HG03039 (cell line): Measurements from ENCODE around the gene CSF2.
"Not testable (repeated sequence)": the region's sequence is repeated elsewhere in the genome, so short reads cannot be mapped to it uniquely, and the experiment has no call there.

ENCODE experiments used
- ATAC-seq: cut with Tn5 transposase; IDR thresholded peaks from one replicate; pipeline ENCODE4 v1.9.1; 2021; ENCODE audit warnings: mild to moderate bottlenecking, moderate library complexity; ENCODE audit not compliant: unreplicated experiment

Gene CSF2

GRCh38 chr5:132105688-132106087 lies 32.1 kb downstream of the CSF2 start:
- no peak for ATAC-seq

GRCh38 chr5:132108495-132108894 lies 34.9 kb downstream of the CSF2 start:
- ATAC-seq = not testable (repeated sequence)

GRCh38 chr5:132108957-132109356 lies 35.4 kb downstream of the CSF2 start:
- not testable (repeated sequence) for ATAC-seq

GRCh38 chr5:132109494-132110053 lies 36.0 kb downstream of the CSF2 start:
- ATAC-seq = no peak

DNA sequence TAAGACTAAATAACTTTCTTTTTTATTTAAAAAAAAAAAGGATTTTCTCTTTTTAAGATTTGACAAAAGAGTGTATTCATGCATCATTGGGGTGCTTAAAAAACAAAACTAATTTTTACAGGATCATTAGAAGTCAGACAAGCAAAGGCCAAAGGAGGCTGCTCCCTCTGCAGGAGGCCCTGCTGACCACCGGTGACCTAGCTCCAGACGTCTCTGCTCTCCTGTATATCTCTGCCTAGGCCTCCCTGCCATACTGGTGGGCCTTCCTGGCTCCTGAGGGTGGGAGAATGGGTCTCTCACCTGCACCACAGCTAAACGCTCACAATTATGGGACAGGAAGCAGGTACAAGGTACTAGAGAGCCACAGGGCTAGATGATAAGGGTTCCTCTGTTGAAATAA lies 36.6 kb downstream of the CSF2 start:
- no peak for ATAC-seq

GRCh38 chr5:132110930-132111329 lies 37.3 kb downstream of the CSF2 start:
- no peak for ATAC-seq

DNA sequence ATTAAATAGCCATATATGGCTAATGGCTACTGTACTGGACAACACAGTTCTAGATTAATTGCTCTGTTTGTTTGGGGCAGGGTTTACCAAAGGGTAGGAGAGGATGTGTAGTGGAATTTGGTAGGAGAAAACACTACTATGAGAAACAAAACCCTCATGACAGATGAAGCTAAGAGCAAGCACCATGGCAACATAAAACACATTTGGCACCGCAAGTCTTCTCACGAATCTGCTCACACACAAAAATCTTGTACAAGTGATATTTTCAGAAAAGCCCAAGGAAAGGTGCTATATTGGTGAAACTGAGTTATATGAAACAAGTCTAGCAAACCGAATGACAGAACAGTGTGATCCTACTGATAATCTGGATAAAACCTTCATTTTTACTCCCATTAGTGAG lies 38.5 kb downstream of the CSF2 start:
- ATAC-seq = no peak

- ATAC-seq = no peak
These were observed 40.8 kb downstream of the CSF2 start for GRCh38 chr5:132114150-132115121.

DNA sequence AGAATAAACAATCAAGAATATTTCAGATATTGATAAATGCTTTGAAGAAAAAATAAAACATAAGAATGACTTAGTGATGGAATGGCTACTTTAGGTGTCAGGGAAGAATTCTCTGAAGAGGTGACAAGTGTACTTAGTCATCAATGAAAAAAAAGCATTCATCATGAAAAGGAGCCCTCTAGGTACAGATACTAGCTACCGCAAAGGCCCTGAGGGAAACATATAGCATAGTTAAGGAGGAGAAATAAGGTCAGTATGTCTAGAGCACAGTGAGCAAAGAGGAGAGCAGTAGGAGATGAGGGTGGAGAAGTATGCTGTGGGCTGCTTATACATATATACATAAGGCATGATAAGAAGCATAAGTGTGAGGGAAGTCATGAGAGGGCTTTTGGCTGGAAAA lies 41.8 kb downstream of the CSF2 start:
- no peak for ATAC-seq

- no peak for ATAC-seq
These were observed 42.5 kb downstream of the CSF2 start for GRCh38 chr5:132116072-132116471.

DNA sequence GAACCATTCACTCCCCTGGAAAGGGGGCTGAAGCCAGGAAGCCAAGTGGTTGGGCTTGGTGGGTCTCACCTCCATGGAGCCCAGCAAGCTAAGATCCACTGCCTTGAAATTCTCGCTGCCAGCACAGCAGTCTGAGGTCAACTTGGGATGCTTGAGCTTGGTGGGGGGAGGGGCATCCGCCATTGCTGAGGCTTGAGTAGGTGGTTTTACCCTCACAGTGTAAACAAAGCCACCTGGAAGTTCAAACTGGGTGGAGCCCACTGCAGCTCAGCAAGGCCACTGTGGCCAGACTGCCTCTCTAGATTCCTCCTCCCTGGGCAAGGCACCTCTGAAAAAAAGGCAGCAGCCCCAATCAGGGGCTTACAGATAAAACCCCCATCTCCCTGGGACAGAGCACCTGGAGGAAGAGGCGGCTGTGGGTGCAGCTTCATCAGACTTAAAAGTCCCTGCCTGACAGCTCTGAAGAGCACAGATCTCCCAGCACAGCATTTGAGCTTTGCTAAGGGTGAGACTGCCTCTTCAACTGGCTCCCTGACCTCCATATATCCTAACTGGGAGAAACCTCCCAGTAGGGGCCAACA lies 43.4 kb downstream of the CSF2 start:
- ATAC-seq = not testable (repeated sequence)

DNA sequence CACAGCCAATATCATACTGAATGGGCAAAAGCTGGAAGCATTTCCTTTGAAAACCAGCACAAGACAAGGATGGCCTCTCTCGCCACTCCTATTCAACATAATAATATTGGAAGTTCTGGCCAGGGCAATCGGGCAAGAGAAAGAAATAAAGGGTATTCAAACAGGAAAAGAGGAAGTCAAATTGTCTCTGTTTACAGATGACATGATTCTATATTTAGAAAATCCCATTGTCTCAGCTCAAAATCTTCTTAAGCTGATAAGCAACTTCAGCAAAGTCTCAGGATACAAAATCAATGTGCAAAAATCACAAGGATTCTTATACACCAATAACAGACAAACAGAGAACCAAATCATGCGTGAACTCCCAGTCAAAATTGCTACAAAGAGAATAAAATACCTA lies 47.1 kb downstream of the CSF2 start:
- ATAC-seq = not testable (repeated sequence)

DNA sequence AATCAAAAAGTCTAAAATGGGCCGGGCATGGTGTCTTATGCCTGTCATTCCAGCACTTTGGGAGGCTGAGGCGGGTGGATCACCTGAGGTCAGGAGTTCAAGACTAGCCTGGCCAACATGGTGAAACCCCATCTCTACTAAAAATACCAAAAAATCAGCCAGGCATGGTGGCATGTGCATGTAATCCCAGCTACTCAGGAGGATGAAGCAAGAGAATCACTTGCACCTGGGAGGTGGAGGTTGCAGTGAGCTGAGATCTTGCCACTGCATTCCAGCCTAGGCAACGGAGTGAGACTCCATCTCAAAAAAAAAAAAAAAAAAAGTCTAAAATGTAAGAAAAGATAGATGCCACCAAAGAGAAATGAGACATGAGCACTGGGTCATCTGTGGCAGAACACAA lies 49.4 kb downstream of the CSF2 start:
- not testable (repeated sequence) for ATAC-seq

- ATAC-seq = not testable (repeated sequence)
These were observed 50.0 kb downstream of the CSF2 start for GRCh38 chr5:132123578-132123977.
